Skin of body (tissue), 2 donors: Measurements from ENCODE around the gene FRMD4B. TPM values are rescaled to one million over a fixed set of nuclear protein-coding genes. Genes with fewer than 3 reads are reported as not detected.
A peak's percentile ranks its signal among the peaks of the same experiment; 100 is the strongest.

Source experiments
- DNase-seq: peaks from one replicate; lab custom pipeline; 2025; lab: John Stamatoyannopoulos, UW
- total RNA-seq: library from RNA; depleted of rRNA; stranded (reverse); fragments of >200 nt; gene quantifications from one replicate; pipeline ENCODE4 v1.2.3, GENCODE V29; 2014

Gene FRMD4B
- total RNA-seq, 1 donor from 2014 or later, result 49.7 TPM

DNA sequence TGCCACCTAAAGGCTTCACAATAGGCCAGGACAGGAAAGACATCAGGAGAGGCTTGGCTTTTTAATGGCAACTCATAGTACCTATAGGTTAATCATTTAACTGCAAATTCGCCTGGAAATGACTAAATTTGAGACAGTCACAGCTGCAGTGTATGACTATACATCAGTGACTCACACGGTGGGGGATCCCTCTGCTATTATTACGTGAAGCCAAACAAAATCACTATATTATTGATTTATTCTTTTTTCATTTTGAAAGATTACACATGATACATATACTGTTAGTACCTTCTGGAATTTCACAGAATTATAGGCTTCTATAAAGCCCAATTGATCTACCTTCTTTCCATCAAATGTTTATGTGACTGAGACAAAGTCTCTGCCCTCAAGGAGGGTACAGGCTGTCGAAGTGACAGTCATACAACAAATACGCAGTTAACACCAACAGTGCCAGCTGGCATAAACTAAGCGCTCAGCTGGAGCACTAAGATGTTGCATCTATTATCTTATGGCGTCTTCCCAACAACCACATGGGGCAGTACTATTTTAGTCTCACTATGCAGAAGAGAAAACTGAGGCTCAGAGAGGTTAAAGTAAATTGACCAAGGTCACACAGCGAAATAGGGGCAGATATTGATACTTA lies 181.5 kb downstream of the FRMD4B start:
- DNase-seq, result no peak

DNA sequence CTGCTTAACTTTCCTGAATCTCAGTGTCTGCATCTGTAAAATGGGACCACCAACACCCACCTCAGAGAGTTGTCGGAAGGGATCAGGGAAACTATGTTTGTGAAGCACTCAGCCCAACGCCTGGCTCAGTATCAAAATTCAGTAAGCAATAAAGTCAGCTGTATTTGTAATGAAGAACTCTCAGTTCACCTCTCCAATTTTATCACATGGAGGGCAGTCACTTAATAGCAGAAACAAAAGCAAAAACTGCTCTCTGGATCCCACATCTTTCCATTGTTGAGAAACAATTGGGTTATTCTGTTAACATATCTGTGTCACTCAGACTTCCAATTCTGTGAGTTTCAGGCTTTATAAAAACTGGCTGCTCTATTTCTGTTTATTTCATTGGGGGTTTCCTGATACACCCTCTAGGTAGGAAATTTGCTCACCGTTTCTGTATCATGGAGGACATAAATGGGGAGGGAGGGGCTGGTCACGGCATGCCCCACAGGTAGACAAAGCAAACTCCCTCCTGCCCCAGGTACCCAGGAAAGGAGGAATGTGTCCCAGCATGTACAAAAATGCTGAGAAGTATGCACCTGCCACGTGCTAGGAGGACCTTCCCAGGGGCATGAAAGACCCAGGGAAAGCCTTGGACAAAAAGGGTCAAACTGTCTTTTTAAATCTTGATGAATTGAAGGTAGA lies 182.1 kb downstream of the FRMD4B start:
- no peak for DNase-seq

DNA sequence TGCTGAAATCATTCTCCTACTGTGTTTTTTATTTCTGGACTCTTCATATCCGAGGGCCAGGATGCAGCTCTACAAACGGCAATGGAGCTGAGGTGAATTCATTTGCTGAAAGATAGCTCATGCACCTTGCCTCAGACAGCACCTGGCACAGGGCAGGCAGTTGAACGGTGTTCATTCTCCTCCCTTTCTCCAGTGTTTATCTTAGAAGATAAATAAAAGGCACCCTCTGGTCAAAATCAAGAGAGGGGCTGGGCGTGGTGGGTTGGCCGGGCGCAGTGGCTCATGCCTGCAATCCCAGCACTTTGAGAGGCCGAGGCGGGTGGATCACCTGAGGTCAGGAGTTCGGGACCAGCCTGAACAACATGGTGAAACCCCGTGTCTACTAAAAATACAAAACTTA lies 184.2 kb downstream of the FRMD4B start:
- DNase-seq, result no peak

DNA sequence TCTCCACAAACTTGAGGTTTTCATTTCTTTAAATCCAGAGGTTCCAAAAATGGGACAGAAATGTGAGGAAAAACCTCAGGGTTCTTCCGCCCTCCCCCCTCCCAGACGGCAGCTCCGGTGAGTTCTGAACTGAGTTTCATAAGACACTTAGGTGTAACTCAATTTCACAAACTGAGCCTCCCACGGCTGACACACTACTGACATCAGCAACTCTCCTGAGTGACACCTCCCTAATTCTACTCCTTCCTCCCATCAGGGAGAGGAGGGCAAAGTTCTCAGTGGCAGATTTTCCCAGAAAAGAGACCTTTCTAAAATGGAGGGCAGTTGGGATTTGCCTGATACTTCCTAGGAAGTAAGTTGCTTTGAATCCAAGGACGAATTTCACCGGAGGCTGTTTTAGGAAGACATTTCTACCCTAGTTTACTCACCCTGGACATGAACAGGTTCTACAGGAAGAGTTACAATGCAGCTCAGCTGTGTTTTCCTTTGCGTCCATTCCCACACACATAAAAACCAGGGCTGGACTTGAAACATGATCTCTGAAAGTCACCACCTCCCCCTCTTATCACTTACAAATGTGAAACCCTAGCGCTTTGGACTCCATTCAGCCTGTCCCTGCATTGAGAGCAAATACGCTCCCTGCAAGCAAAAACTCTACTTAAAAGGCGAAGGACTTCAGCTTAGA lies 185.4 kb downstream of the FRMD4B start:
- DNase-seq, result peak; percentile 34

GRCh38 chr3:69199942-69200341 lies 185.9 kb downstream of the FRMD4B start:
- no peak for DNase-seq

DNA sequence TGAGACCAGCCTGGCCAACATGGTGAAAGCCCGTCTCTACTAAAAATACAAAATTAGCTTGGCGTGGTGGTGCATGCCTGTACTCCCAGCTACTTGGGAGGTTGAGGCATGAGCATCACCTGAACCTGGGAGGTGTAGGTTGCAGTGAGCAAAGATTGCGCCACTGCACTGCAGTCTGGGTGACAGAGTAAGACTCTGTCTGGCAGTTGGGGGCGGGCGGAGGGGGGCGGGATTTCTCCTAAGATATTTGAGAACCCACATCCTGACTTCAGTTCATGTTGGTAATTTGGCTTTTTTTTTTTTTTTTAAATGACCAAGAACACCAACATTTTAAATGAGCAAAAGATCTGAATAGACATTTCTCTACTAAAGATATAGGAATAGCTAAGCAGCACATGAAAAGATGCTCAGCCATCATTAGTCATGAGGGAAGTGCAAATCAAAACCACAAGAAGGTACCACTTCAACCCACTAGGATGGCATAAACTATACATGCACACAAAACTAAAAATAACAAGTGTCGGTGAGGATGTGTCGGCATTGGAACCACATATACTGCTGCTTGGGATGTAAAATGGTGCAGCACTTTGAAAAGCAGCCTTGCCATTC lies 187.9 kb downstream of the FRMD4B start:
- DNase-seq, result no peak

- no peak for DNase-seq
Observed at GRCh38 chr3:69197455-69197854, 188.4 kb downstream of the FRMD4B start.

GRCh38 chr3:69196876-69197275 lies 189.0 kb downstream of the FRMD4B start:
- DNase-seq, result no peak

DNA sequence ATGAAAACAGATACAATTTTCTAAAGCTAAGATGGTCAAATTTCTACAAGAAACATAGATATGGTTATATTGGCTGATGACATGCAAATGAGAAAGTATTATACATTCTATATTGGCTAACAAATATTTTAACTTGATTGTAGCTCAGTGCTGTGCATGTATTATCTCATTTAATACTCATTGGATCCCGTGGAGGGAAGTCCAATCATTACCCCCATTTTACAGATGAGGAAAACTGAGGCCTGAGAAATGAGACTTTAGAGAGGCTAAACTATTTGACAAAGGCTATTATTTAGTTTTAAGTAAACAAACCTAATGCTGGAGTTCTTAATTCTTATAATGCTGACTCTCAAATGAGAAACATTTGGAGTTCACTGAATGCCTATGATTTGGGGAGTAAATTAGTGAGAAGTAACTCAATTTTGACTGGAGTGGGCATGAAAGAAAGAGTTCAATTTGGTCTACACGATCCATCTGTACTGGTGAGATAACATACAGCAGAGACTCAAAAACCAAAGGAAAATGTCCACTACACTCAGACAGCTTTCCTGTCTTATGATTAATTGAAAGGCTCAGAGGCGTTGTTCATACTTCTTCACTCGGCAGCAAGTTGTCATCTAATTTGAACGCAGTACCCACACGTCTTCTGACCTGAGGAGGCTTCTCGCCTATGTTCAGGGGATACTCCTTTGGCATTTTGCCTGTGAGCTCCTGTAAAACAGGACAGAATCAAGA lies 191.3 kb downstream of the FRMD4B start:
- DNase-seq, result no peak

DNA sequence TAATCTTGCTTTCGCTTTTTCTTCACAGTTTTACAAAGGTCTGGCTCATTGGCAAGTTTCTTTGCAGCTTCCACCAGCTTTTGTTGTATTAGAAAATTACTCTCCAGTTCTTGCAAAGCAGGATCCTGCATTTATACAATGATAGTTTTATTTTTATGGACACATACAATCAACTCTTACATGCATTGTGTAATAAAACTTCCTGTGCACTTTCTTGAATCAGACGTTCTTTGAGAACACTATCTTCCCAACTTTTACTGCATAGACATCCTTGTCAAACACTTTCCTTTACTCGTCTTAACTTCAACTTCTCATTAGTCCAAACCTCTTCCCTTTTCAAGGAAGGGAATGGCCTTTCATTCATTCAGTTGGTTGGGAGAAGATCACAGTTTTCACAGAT lies 192.1 kb downstream of the FRMD4B start:
- DNase-seq, result no peak

DNA sequence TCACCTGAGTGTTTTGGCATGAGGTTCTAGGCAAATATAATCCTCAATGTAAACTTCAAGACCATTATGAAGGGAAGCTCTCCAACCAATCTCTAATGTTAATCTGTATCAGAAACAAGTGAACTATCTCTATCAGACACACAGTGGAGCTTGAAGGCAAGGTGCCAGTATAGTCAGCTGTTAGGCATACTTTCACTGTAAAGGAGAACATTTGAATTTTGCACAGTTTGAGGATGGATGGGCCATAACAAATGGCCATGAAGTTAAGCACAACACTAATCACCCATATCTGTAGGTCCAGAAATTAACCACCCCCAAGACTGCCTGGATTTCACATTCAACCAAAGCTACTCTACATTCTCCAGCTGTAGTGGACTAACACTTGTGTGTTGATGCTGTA lies 194.4 kb downstream of the FRMD4B start:
- DNase-seq, result no peak

GRCh38 chr3:69189487-69189886 lies 196.4 kb downstream of the FRMD4B start:
- DNase-seq, result no peak

DNA sequence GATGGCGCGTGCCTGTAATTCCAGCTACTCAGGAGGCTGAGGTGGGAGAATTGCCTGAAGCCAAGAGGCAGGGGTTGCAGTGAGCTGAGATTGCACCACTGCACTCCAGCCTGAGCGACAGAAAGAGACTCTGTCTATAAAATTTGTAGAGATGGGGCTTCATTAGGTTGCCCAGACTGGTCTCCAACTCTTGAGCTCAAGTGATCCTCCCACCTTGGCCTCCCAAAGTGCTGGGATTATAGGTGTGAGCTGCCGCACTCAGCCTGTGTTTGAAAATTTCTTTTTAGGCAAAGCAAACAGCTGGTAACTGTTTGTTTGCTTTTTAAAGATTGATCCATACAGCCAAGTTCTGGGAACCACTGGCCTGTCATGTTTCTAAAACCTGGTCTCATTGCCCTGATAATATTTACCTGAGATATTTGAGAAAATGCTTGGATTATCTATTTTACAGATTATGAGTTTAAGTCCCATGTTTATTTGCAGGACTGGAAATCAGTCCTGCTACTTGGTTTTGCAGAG lies 199.3 kb downstream of the FRMD4B start:
- DNase-seq, result no peak

- DNase-seq, result no peak
Observed at GRCh38 chr3:69182588-69183316, 203.1 kb downstream of the FRMD4B start.

GRCh38 chr3:69181592-69182211 lies 204.2 kb downstream of the FRMD4B start:
- peak; percentile 5 for DNase-seq

- DNase-seq, result no peak
Observed at GRCh38 chr3:69180869-69181591, 204.9 kb downstream of the FRMD4B start.

- DNase-seq, result no peak
Observed at GRCh38 chr3:69179740-69180372, 206.0 kb downstream of the FRMD4B start.

DNA sequence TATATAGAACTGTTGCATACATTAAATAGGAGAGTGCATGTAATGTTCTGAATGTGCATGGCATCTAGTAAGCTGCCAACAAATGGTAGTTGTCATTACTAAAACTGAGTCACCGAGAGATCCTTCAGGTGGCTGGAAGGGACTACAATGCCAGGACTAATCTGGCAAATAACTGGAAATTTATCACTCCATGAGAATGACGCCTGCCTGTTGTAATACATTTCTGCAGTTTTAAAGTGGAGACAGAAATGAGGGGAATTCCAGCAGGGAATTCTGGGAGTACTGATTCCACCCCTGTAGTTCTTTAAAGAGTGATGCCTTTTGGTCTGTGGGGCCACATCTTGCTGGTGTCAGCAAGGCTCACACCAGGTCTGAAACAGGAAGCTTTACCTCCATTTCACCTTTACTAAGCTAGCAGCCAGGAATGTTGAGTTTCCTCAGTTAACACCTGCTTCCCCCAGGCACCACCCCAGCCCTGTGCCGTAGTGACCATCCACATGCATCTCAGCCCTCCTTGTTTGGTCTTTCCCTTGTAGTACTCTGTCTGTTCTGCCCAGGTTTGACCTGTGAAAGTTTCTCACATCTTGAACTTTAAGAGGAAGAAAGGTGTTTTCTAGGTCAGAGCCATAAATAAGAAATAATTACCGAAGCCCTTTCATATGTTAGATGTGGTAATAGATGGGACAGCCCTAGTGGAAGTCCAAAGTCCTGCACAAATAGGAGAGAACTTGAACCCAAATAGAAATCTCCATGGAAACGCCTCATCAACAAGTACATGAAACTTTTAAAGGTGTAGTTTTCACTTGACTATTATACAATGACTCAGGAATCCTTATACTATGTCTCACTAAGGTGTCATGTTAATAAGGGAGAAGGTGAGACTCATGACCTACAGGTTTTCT lies 206.8 kb downstream of the FRMD4B start:
- no peak for DNase-seq
